ENCODE results near the gene LCE2A.

LCE2A gene

GRCh38 chr1:152743371-152744145 is 45.4 kb downstream of the LCE2A start:
- DNase-seq (ENCODE audit: low read depth) = no peak

GRCh38 chr1:152745289-152745704 is 47.2 kb downstream of the LCE2A start:
- DNase-seq (ENCODE audit: low read depth) = no peak

DNA sequence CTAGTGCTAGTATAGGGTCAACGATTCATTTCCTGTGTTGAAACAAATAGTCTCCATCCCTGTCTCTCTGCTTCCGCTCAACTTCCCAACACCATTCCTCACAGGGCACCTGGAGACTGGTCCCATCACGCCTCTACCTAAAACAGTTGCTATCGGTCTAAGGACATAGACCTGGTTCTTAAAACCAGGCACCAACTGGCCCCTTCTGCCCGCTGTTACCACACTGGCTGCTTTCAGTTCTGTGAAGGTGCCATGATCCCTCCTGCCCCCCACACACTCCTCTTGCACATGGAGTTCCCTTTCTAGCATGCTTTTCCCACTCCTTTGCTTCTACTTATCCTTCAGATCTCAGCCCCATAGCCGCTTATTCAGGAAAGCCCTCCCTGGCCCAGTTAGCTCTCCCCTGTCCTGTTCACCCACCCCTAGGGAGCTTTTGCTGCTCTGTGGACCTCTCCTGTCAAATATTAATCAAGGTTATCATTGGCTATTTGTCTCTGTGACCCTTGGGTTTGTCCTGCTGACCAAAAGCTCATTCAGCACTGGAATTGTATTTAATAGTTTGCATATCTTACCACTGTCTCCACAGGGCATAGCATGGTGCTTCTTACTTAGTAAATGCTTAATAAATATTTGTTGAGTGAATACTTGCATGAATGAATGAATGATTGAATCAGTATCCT is 47.8 kb downstream of the LCE2A start:
- no peak for DNase-seq (ENCODE audit: low read depth)

DNA sequence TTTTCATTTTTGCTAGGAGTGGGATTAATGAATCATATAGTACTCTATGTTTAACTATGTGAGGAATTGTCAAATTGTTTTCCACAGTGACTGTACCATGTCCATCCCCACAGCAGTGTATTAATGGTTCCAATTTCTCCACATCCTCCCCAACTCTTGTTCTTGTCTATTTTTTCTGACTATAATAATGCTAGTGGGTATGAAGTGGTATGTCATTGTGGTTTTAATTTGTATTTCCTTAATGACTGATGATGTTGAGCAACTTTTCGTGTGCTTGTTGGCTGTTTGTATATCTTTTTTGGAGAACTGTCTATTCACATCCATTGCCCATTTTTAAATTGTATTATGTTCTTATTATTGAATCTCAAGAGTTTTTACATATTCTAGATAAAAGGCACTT is 49.7 kb downstream of the LCE2A start:
- DNase-seq (ENCODE audit: low read depth) = no peak
